CD4-positive, alpha-beta T cell (primary cell): ENCODE data around the gene VPS13D. TPM values are rescaled to one million over a fixed set of nuclear protein-coding genes. Genes with fewer than 3 reads are reported as not detected.

Source experiments
- ATAC-seq: fragments of 200-7000 bp; cut with Tn5 transposase; one replicate; pipeline ENCODE4 v1.10.0; 2022; ENCODE audit warnings: mild to moderate bottlenecking; ENCODE audit not compliant: poor library complexity
- CTCF ChIA-PET: fragments of 350-600 bp; sonication (Branson Sonifier 250); formaldehyde crosslinking; loops from one replicate; lab custom pipeline; 2021; ENCODE audit warnings: antibody characterized with exemption, inconsistent platforms; lab: Charles Lee
- POLR2A ChIA-PET: fragments of 350-600 bp; sonication (Branson Sonifier 250); formaldehyde crosslinking; loops from one replicate; lab custom pipeline; 2021; ENCODE audit warnings: antibody characterized with exemption, inconsistent platforms; lab: Charles Lee
- DNase-seq, 14 experiments: peaks; one replicate each; pipeline ENCODE4 v3.0.0-alpha.2; 2013 to 2020; ENCODE audit warnings: mixed read lengths in 2 of 14
- H3K27ac ChIP-seq, 2 donors: one replicate each; pipeline versions ENCODE4 v1.5.1 to v1.7.0; 2013; ENCODE audit warnings: low read length in 2 of 2, low read depth in 1 of 2, mild to moderate bottlenecking in 1 of 2
- H3K27me3 ChIP-seq, 2 experiments: 1 replicate in 1 of 2; 2 replicates in 1 of 2; pipeline versions ENCODE4 v1.6.1 to v1.7.0; 2013; ENCODE audit warnings: low read length in 2 of 2, control low read depth in 1 of 2, mild to moderate bottlenecking in 1 of 2, moderate library complexity in 1 of 2; ENCODE audit not compliant: insufficient read depth in 2 of 2, control insufficient read depth in 1 of 2
- H3K36me3 ChIP-seq: one replicate; pipeline ENCODE4 v1.6.1; 2013; ENCODE audit warnings: low read length, control low read depth; ENCODE audit not compliant: insufficient read depth
- H3K4me1 ChIP-seq: one replicate; pipeline ENCODE4 v1.6.1; 2013; ENCODE audit warnings: low read length, control low read depth; ENCODE audit not compliant: insufficient read depth
- H3K4me3 ChIP-seq: one replicate; pipeline ENCODE4 v1.5.1; 2013; ENCODE audit warnings: mild to moderate bottlenecking, low read length, moderate library complexity
- H3K9me3 ChIP-seq, 2 experiments: 1 replicate in 1 of 2; 2 replicates in 1 of 2; pipeline versions ENCODE4 v1.6.1 to v1.7.0; 2013; ENCODE audit warnings: low read length in 2 of 2, mild to moderate bottlenecking in 2 of 2, control low read depth in 1 of 2, moderate library complexity in 1 of 2; ENCODE audit not compliant: control insufficient read depth in 1 of 2, insufficient read depth in 1 of 2
- H3K27ac Mint-ChIP-seq: one replicate; pipeline ENCODE4 v1.8.0; 2020; ENCODE audit warnings: mixed read lengths
- H3K27me3 Mint-ChIP-seq: one replicate; pipeline ENCODE4 v1.8.0; 2021; ENCODE audit warnings: mixed read lengths
- H3K36me3 Mint-ChIP-seq: one replicate; pipeline ENCODE4 v1.8.0; 2021; ENCODE audit warnings: low read depth, mixed read lengths
- H3K4me1 Mint-ChIP-seq: one replicate; pipeline ENCODE4 v1.8.0; 2021; ENCODE audit warnings: low read depth, mixed read lengths
- H3K4me3 Mint-ChIP-seq: one replicate; pipeline ENCODE4 v1.8.0; 2020; ENCODE audit warnings: mild to moderate bottlenecking, mixed read lengths
- H3K9me3 Mint-ChIP-seq: one replicate; pipeline ENCODE4 v1.8.0; 2020; ENCODE audit warnings: mixed read lengths
- CTCF ChIP-seq: fragments of 200-600 bp; IDR thresholded peaks from one replicate; pipeline ENCODE4 v1.8.0; 2022; ENCODE audit warnings: antibody characterized with exemption, mild to moderate bottlenecking
- intact Hi-C, 2 experiments: fragments of 100-400 bp; cut with DNase I in 1 of 2; cut with micrococcal nuclease in 1 of 2; formaldehyde crosslinking; loops; one replicate each; pipeline versions ENCODE4 v1.15.1 to v1.9.0; 2023 to 2025; cut with DNase I, micrococcal nuclease
- total RNA-seq, 174 experiments: library from RNA in 2 of 174; stranded (reverse) in 2 of 174; gene quantifications; one replicate each; pipeline ENCODE4 v1.2.3 and lab custom pipeline; 2021 to 2026

The VPS13D gene
- total RNA-seq, 2 experiments from 2014 or later = 63.0 to 67.3 TPM

DNA sequence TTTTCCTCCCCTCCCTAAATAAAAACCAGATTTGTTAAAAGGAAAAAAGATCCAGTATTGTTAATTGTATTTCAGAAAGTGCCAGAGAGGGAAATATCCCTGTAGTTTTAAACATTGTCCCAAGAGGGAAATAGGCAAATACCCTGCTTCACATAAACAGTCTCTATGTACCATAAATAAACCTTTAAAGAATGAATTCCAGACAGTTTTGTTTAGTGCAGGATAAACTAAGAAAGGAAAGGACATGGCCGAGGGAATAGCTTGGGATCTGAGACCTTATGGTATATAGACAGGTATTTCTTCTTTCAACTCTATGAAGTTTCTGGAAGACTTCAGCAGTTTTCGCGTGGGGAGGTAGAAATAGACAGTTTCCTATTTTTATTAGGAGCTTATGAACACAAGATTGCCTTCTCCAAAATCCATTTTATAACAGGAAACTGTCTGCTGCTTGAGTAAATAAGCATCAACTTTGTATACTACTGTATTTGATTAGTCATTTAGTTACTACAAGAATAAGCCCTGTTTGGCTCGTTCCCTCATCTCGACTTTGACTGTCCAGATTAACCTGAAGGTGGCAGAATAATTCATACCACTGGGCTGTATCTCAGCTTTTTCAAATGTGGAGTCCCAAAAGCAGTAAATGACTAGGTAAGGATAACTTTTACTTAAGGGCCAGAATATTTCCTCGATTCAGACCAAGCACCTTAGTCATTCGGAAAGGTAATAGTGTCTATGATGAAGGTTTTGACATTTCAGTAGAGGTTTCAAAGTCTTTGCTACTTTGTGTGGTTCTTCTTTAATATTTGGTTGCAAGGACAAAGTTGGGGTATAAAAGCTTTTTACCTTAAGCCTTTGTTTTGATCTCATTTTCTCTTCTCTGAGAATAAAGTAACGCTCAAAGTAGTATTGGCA is 177.5 kb downstream of the VPS13D start:
- peak in 4 of 14 experiments; percentile 40 to 58 (median 57) for DNase-seq
- peaks cover 40% of the 10 kb centered on the region for H3K4me1 Mint-ChIP-seq
- no peak overlapping the region for H3K27ac ChIP-seq
- intact Hi-C loops = loop anchor here (1.0 to 5.0 kb wide), 3 partner anchors 65 to 212 kb away; partner anchors contain the start of gene DHRS3 (in 1 of the 2)
- CTCF ChIA-PET = interaction anchor here (1.0 to 1.5 kb wide), 6 partner anchors 10 to 252 kb away, joined by 3 to 5 read pairs (median 4); partner anchors contain the start of gene DHRS3
- H3K9me3 Mint-ChIP-seq = no peaks in the 10 kb centered on the region
- POLR2A ChIA-PET = interaction anchor here (0.8 to 1.4 kb wide), 5 partner anchors 27 to 213 kb away, joined by 3 to 5 read pairs (median 3); no protein-coding TSS in a partner anchor
- peaks cover 57% of the 10 kb centered on the region for H3K36me3 ChIP-seq
- no peak overlapping the region for H3K4me3 Mint-ChIP-seq
- H3K4me3 ChIP-seq = no peak overlapping the region
- H3K4me1 ChIP-seq = peaks cover 3% of the 10 kb centered on the region
- peak; percentile 44 for ATAC-seq
- H3K27me3 Mint-ChIP-seq = no peaks in the 10 kb centered on the region
- peaks cover 89% of the 10 kb centered on the region for H3K36me3 Mint-ChIP-seq
- H3K27me3 ChIP-seq = no peaks in the 10 kb centered on the region
- H3K9me3 ChIP-seq = peaks cover 0 to 6% of the 10 kb centered on the region in 2 experiments
- peak; percentile 54 for TF ChIP-seq CTCF
- no peak overlapping the region for H3K27ac Mint-ChIP-seq

DNA sequence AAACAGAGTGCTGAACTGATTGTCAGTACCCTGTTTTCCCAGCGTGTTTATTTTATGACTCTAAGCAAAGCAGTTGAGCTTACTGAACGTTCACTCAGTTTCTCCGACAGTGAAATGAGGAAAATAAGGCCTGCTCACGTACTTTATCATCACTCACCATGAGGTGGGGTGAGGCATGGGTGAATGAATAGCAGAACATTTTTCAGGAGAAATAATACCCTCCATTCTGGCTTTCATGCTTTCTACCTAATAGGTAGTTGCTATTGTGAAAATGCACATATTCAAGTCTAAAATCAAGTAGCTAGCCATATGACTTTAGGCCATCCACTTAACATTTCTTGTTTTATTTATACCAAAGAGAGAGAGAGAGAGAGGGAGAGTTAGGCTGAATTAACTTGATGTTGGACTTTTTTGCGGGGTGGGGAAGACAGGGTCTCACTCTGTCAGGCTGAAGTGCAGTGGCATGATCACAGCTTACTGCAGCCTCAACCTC is 178.2 kb downstream of the VPS13D start:
- H3K36me3 Mint-ChIP-seq = peaks cover 89% of the 10 kb centered on the region
- POLR2A ChIA-PET = interaction anchor here (0.8 to 1.4 kb wide), 5 partner anchors 27 to 212 kb away, joined by 3 to 5 read pairs (median 3); no protein-coding TSS in a partner anchor
- no peak overlapping the region for H3K27ac Mint-ChIP-seq

More for the DNA sequence above, 178.2 kb downstream of the VPS13D start:
- intact Hi-C loops = loop anchor here (1.0 to 5.0 kb wide), 3 partner anchors 64 to 211 kb away; partner anchors contain the start of gene DHRS3 (in 1 of the 2)
- TF ChIP-seq CTCF = no peak
- no peak overlapping the region for H3K27ac ChIP-seq
- CTCF ChIA-PET = interaction anchor here (1.2 to 1.5 kb wide), 5 partner anchors 27 to 251 kb away, joined by 3 to 5 read pairs (median 5); partner anchors contain the start of gene DHRS3
- no peak for DNase-seq
- no peak overlapping the region for H3K4me3 Mint-ChIP-seq
- no peaks in the 10 kb centered on the region for H3K27me3 Mint-ChIP-seq
- H3K4me1 ChIP-seq = peaks cover 3% of the 10 kb centered on the region
- no peaks in the 10 kb centered on the region for H3K27me3 ChIP-seq
- ATAC-seq = no peak
- H3K4me1 Mint-ChIP-seq = peaks cover 40% of the 10 kb centered on the region
- H3K9me3 ChIP-seq = peaks cover 0 to 6% of the 10 kb centered on the region in 2 experiments
- H3K4me3 ChIP-seq = no peak overlapping the region
- peaks cover 52% of the 10 kb centered on the region for H3K36me3 ChIP-seq
- H3K9me3 Mint-ChIP-seq = no peaks in the 10 kb centered on the region
